Upper lobe of left lung (tissue), 6 donors: Measurements from ENCODE around the gene ENPP5. TPM values are rescaled to one million over a fixed set of nuclear protein-coding genes. Genes with fewer than 3 reads are reported as not detected.
"Not testable (repeated sequence)": the region's sequence is repeated elsewhere in the genome, so short reads cannot be mapped to it uniquely, and the experiment has no call there.

Experiments
- ATAC-seq, 2 donors: fragments of 200-7000 bp; cut with Tn5 transposase; one replicate each; pipeline ENCODE4 v1.9.1; 2022; ENCODE audit warnings: mild to moderate bottlenecking in 2 of 2, moderate library complexity in 2 of 2; ENCODE audit not compliant: low FRiP score in 2 of 2
- DNase-seq, 2 donors: peaks; one replicate each; pipeline ENCODE4 v3.0.0-alpha.2; 2019 to 2020
- H3K27ac ChIP-seq, 4 donors: fragments of 200-600 bp; sonication (generic); one replicate each; pipeline ENCODE4 v1.5.1; 2016 to 2019
- H3K27me3 ChIP-seq, 4 donors: fragments of 200-600 bp; sonication (generic); one replicate each; pipeline ENCODE4 v1.5.1; 2017 to 2019
- H3K36me3 ChIP-seq, 4 donors: fragments of 200-600 bp; sonication (generic); one replicate each; pipeline ENCODE4 v1.5.1; 2016 to 2019
- H3K4me1 ChIP-seq, 4 donors: fragments of 200-600 bp; sonication (generic); one replicate each; pipeline ENCODE4 v1.5.1; 2018 to 2019
- H3K4me3 ChIP-seq, 4 donors: fragments of 200-600 bp; sonication (generic); one replicate each; pipeline ENCODE4 v1.5.1; 2017 to 2019; ENCODE audit warnings: mild to moderate bottlenecking in 2 of 4, moderate library complexity in 1 of 4
- H3K9me3 ChIP-seq, 4 donors: fragments of 200-600 bp; sonication (generic); one replicate each; pipeline ENCODE4 v1.5.1; 2018 to 2019
- CTCF ChIP-seq, 6 experiments: fragments of 450-650 bp in 4 of 6; fragments of 200-600 bp in 2 of 6; sonication (generic) in 2 of 6; IDR thresholded peaks; one replicate each; pipeline ENCODE4 v1.5.1; 2016 to 2019; ENCODE audit warnings: antibody characterized with exemption in 6 of 6
- EP300 ChIP-seq, 4 donors: sonication (generic); formaldehyde crosslinking; IDR thresholded peaks; one replicate each; pipeline ENCODE4 v1.5.1; 2017; ENCODE audit warnings: antibody characterized with exemption in 4 of 4, control low read depth in 2 of 4
- POLR2A ChIP-seq, 4 donors: fragments of 450-650 bp; IDR thresholded peaks; one replicate each; pipeline ENCODE4 v1.5.1; 2016 to 2017; ENCODE audit warnings: antibody characterized with exemption in 4 of 4, mild to moderate bottlenecking in 2 of 4
- POLR2AphosphoS5 ChIP-seq, 2 donors: sonication (generic); formaldehyde crosslinking; IDR thresholded peaks; one replicate each; pipeline ENCODE4 v1.5.1; 2017; ENCODE audit warnings: antibody characterized with exemption in 2 of 2
- WGBS, 2 donors: methylation state at CpG; one replicate each; pipeline ENCODE4 v1.1.5; 2017 to 2018; 5-methylcytosine and 5-hydroxymethylcytosine counted together
- total RNA-seq, 6 donors: library from RNA; depleted of rRNA in 4 of 6; stranded (reverse); fragments of >200 nt in 4 of 6; gene quantifications; one replicate each; pipeline versions ENCODE4 v1.1.0 to v1.2.1, GENCODE V29; 2016 to 2021
- donor health status: DM: no; HTN: no; CAD: no; lungs with moderate emphysema.
- donor health status: DM: no; HTN: yes; CAD: no; lungs with severe emphysema.

ENPP5 gene
- total RNA-seq, 6 donors from 2014 or later: 2.7 to 21.0 (median 7.8) TPM

DNA sequence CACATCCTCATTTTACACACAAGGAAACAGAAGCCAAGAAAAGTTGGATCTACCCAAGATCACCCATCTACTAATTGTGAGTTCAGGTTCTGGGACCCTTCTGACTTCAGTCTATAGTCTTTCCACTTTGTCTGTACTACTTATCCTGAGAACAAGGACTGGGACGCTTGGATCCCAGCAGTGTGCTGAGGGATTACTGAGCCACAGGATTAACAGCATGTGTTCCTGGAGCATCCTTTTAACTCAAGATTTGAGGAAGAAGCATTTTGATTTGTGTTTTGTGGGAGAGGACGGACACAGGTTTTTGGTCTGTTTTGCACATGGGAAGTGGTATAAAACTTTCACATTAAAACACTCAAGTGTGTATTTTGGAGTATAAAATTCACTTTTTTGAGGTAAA, 36.6 kb downstream of the ENPP5 start:
- 86 to 92% methylated on average over 2 of the region's 2 CpGs for WGBS, 2 donors
- Histone ChIP-seq H3K9me3 (no peaks in the 10 kb centered on the region), H3K27me3 (no peaks in the 10 kb centered on the region), H3K4me1 (peaks cover 1 to 19% (median 4%) of the 10 kb centered on the region in 4 donors), H3K27ac (no peak overlapping the region), H3K36me3 (no peaks in the 10 kb centered on the region), H3K4me3 (no peak overlapping the region)
- DNase-seq (no peak), ATAC-seq (no peak)
- TF ChIP-seq CTCF (IDR thresholded peaks at IDR 0.05) (no peak), POLR2AphosphoS5 (IDR thresholded peaks at IDR 0.05) (no peak), EP300 (IDR thresholded peaks at IDR 0.05) (no peak), POLR2A (IDR thresholded peaks at IDR 0.05) (no peak)

DNA sequence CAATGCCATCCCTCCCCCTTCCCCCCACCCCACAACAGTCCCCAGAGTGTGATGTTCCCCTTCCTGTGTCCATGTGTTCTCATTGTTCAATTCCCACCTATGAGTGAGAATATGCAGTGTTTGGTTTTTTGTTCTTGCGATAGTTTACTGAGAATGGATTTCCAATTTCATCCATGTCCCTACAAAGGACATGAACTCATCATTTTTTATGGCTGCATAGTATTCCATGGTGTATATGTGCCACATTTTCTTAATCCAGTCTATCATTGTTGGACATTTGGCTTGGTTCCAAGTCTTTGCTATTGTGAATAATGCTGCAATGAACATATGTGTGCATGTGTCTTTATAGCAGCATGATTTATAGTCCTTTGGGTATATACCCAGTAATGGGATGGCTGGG, 39.5 kb downstream of the ENPP5 start:
- not testable (repeated sequence) for H3K36me3 ChIP-seq, H3K4me3 ChIP-seq, ATAC-seq, H3K27me3 ChIP-seq, H3K27ac ChIP-seq, DNase-seq, H3K9me3 ChIP-seq
- WGBS, 2 donors: 100% methylated on average over 1 of the region's 1 CpG
- peaks cover 16 to 37% (median 20%) of the 10 kb centered on the region in 4 donors for H3K4me1 ChIP-seq

GRCh38 chr6:46130666-46131065, 40.1 kb downstream of the ENPP5 start:
- 23 to 46% methylated on average over 4 of the region's 4 CpGs for WGBS, 2 donors
- H3K36me3 ChIP-seq: no peaks in the 10 kb centered on the region
- TF ChIP-seq POLR2AphosphoS5 (IDR thresholded peaks at IDR 0.05) (peak in 1 of 2 donors; percentile 29), CTCF (IDR thresholded peaks at IDR 0.05) (no peak)
- peaks cover 16 to 37% (median 23%) of the 10 kb centered on the region in 4 donors for H3K4me1 ChIP-seq
- no peaks in the 10 kb centered on the region for H3K9me3 ChIP-seq
- peak overlapping the region; percentile 66 to 93 (median 72) for H3K4me3 ChIP-seq
- H3K27me3 ChIP-seq: no peaks in the 10 kb centered on the region
- peak in 1 of 2 donors; percentile 51 for ATAC-seq
- peak overlapping the region; percentile 78 to 93 (median 89) for H3K27ac ChIP-seq
- peak in 1 of 2 donors; percentile 39 for DNase-seq

DNA sequence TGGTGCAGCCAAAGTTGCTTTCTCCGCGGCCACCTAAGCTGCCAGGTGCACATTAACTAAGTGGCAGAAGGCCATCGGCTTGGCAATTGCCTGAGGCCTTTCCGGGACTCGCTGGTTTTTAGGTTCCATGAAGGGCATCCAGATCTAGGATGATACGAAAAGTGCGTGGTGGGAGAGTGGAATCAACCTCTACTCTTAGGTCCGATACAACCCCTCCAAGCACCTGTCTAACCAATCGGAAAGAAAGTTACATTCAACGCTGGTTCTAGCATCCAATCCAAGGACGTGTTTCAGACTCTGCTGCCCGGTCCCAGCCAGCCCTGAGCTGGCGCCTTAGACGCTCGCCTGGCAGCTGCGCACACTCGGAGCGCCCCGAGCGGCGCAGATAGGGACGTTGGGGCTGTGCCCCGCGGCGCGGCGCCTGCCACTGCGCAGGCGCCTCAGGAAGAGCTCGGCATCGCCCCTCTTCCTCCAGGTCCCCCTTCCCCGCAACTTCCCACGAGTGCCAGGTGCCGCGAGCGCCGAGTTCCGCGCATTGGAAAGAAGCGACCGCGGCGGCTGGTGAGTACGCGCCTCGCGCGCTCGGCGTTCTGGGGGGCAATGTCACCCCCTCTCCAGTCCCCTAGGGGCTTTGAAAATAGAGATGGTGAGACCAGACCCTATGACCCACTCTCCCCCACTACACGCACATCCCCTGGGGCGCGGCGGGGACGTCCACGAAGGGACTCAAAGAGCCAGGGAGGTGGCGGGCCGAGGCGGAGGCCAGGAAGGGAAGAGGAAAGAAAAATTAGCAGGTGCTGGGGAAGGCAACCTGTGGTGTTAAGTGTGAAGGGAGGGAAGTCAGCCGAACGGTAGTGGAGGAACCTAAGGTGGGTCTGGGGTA, 40.9 kb downstream of the ENPP5 start, which contains the start of gene ENPP4:
Gene ENPP4, plus strand, starts transcription at position 361 of the 883 bp plus-strand sequence. CDS start 9,595 bp downstream, outside the sequence.
- ATAC-seq: peak; percentile 99 to 100
- Histone ChIP-seq H3K9me3 (no peaks in the 10 kb centered on the region), H3K27me3 (no peaks in the 10 kb centered on the region), H3K27ac (peak within 1 kb of the TSS; percentile 78 to 93 (median 89)), H3K4me1 (peaks cover 16 to 37% (median 24%) of the 10 kb centered on the region in 4 donors), H3K36me3 (no peaks in the 10 kb centered on the region), H3K4me3 (peak within 1 kb of the TSS; percentile 66 to 93 (median 72))
- no peak for TF ChIP-seq EP300 (IDR thresholded peaks at IDR 0.05)
- TF ChIP-seq POLR2A (IDR thresholded peaks at IDR 0.05): peak in 3 of 4 donors; percentile 68 to 96 (median 94)
- TF ChIP-seq CTCF (IDR thresholded peaks at IDR 0.05): peak in 4 of 6 experiments; percentile 6 to 26 (median 20)
- TF ChIP-seq POLR2AphosphoS5 (IDR thresholded peaks at IDR 0.05): peak; percentile 55 to 86
- DNase-seq: peak; percentile 92 to 96
- WGBS, 2 donors: 2 to 3% methylated on average over 34 to 50 of the region's 61 CpGs

DNA sequence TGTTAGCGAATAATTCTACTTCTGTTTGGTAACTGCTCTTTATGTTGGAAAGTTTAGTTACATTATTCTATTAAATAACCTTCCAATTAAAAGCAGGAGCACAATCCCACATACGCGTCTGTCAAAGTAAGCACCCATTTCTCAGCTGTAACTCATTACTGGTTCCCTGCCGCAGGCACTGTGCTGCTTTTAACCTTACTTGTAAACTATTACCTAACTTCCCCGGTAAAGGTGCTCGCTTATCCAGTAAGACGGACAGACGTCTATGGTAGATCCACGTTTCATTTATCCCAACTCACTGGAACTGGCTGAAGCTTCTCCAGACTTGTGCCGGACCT, 41.5 kb downstream of the ENPP5 start:
- WGBS, 2 donors: 5 to 7% methylated on average over 10 of the region's 10 CpGs
- Histone ChIP-seq H3K36me3 (no peaks in the 10 kb centered on the region), H3K4me3 (peak overlapping the region; percentile 66 to 93 (median 72)), H3K4me1 (peaks cover 16 to 34% (median 24%) of the 10 kb centered on the region in 4 donors), H3K27me3 (no peaks in the 10 kb centered on the region), H3K9me3 (no peaks in the 10 kb centered on the region), H3K27ac (peak overlapping the region; percentile 78 to 93 (median 89))
- no peak for DNase-seq
- peak; percentile 21 to 30 for ATAC-seq
- TF ChIP-seq POLR2AphosphoS5 (IDR thresholded peaks at IDR 0.05): no peak
- TF ChIP-seq POLR2A (IDR thresholded peaks at IDR 0.05): no peak
